ENCODE results near the gene SEC14L2.

- no peak for TF ChIP-seq RAD21 (conservative IDR thresholded peaks at IDR 0.05)
- no peak for TF ChIP-seq POLR2AphosphoS5 (IDR thresholded peaks at IDR 0.05)
- no peak for TF ChIP-seq CTCF (IDR thresholded peaks at IDR 0.05; ENCODE audit: poor library complexity, severe bottlenecking)
- TF ChIP-seq EZH2 (IDR thresholded peaks at IDR 0.05; ENCODE audit: borderline replicate concordance, insufficient read depth, low read length, poor library complexity, severe bottlenecking) = no peak
Observed at GRCh38 chr22:30425327-30425615, 28.5 kb downstream of the SEC14L2 start.
